ENCODE measurements around the gene CD4. TPM values are rescaled to one million over a fixed set of nuclear protein-coding genes. Genes with fewer than 3 reads are reported as not detected.

CD4 gene
- total RNA-seq, 4 donors from 2014 or later, result 2.9 to 7.0 (median 3.6) TPM

DNA sequence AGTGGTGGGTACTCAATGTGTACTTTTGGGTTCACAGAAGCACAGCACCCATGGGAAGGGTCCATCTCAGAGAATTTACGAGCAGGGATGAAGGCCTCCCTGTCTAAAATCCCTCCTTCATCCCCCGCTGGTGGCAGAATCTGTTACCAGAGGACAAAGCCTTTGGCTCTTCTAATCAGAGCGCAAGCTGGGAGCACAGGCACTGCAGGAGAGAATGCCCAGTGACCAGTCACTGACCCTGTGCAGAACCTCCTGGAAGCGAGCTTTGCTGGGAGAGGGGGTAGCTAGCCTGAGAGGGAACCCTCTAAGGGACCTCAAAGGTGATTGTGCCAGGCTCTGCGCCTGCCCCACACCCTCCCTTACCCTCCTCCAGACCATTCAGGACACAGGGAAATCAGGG is 30.8 kb downstream of the CD4 start:
- DNase-seq (ENCODE audit: low spot score in 2 of 2), result no peak
- no peak overlapping the region for H3K4me3 ChIP-seq (ENCODE audit: low read depth, poor library complexity, severe bottlenecking)
- intact Hi-C loops (cut with DNase I; ENCODE audit: low total_unique reads), result no loop called here
- TF ChIP-seq POLR2A (IDR thresholded peaks at IDR 0.05), result no peak
- TF ChIP-seq, protein P1, sequence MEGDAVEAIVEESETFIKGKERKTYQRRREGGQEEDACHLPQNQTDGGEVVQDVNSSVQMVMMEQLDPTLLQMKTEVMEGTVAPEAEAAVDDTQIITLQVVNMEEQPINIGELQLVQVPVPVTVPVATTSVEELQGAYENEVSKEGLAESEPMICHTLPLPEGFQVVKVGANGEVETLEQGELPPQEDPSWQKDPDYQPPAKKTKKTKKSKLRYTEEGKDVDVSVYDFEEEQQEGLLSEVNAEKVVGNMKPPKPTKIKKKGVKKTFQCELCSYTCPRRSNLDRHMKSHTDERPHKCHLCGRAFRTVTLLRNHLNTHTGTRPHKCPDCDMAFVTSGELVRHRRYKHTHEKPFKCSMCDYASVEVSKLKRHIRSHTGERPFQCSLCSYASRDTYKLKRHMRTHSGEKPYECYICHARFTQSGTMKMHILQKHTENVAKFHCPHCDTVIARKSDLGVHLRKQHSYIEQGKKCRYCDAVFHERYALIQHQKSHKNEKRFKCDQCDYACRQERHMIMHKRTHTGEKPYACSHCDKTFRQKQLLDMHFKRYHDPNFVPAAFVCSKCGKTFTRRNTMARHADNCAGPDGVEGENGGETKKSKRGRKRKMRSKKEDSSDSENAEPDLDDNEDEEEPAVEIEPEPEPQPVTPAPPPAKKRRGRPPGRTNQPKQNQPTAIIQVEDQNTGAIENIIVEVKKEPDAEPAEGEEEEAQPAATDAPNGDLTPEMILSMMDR (IDR thresholded peaks at IDR 0.05), result no peak
- WGBS, 2 donors, result 85 to 88% methylated on average over 5 of the region's 5 CpGs

DNA sequence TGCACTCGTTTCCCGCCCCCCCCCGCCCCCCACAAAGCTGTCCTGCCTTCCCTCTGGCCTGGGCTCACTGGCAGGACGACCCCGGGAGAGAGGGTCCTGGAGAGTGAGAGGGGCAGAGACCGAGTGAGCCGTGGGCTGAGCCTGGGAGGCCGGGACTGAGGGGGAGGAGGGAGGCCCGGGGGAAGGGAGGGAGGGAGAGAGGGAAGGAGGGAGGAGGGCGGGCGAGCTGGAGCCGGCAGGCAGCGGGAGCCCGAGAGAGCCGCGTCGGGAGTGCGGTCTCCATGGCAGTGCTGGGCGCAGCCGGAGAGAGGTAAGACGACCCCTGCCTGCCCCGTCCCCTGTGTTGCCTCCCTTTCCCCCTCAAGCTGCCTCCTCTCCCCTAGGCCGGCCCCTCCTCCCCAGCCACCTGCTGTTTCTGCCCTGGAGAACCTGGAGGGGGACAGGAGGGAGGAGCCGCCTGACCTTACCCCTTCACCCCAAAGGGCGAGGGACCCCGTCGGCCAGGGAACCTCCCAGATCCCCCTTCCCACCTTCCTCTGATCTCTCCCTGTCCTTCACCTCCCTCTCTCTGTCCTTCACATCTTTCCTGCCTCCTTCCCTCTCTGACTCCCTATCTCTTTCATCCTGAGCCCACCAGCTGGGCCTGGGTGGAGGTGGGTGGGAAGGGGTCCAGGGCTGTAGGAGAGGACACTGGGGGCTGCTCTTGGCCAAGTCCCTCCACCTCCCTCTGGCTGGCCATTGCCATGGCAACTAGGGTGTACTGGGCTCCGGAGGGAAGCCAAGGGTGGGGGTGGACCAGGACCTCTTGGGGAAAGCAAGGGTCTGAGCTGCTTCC is 32.5 kb downstream of the CD4 start, which contains the start of gene GPR162:
TSS of gene GPR162 (plus strand) at position 231 of the 835 bp plus-strand sequence. CDS start 2,078 bp downstream, outside the sequence.
- peak in 1 of 2 donors; percentile 92 for DNase-seq (ENCODE audit: low spot score in 2 of 2)
- TF ChIP-seq, protein P1 (IDR thresholded peaks at IDR 0.05), result no peak
- no peak for TF ChIP-seq POLR2A (IDR thresholded peaks at IDR 0.05)
- intact Hi-C loops (cut with DNase I; ENCODE audit: low total_unique reads), result no loop called here
- peak within 1 kb of the TSS; percentile 10 for H3K4me3 ChIP-seq (ENCODE audit: low read depth, poor library complexity, severe bottlenecking)
- 2 to 3% methylated on average over 19 to 28 of the region's 28 CpGs for WGBS, 2 donors

DNA sequence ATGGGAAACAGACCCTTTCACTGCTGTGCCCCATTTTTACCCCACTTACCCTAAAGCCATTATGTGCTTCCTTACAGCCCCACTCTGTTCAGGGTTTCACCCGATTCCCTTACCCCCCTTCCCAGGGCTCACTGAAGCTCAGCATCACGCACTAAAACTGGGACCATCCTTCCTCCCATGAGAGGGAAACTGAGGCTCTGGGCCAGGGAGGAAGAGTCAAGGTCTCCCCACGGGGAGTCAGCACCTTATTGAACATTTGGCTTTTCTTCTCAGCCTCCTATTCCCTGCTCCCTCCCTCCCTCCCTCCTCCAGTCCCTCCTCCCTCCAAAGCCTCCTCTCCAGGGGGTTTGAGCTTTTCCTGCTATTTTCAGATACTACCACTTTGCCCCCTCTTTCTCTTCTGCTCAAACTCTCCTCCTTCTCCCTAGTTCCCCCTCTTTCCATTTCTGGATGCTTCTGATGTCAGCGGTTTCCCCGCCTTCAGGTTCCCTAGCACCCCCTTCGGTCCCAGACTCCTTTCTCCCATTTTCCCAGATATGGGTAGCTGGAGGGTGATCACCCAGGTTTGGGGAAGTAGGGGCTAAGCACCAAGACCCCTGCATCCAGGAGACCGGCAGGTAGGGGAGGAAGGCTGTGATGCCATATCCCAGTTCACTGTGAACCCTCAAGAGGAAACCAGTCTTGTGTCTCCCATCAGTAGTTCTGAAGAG is 33.3 kb downstream of the CD4 start:
- TF ChIP-seq, protein P1 (IDR thresholded peaks at IDR 0.05), result no peak
- TF ChIP-seq POLR2A (IDR thresholded peaks at IDR 0.05), result no peak
- intact Hi-C loops (cut with DNase I; ENCODE audit: low total_unique reads), result no loop called here
- 38 to 46% methylated on average over 7 of the region's 7 CpGs for WGBS, 2 donors
- no peak overlapping the region for H3K4me3 ChIP-seq (ENCODE audit: low read depth, poor library complexity, severe bottlenecking)
- DNase-seq (ENCODE audit: low spot score in 2 of 2), result no peak

DNA sequence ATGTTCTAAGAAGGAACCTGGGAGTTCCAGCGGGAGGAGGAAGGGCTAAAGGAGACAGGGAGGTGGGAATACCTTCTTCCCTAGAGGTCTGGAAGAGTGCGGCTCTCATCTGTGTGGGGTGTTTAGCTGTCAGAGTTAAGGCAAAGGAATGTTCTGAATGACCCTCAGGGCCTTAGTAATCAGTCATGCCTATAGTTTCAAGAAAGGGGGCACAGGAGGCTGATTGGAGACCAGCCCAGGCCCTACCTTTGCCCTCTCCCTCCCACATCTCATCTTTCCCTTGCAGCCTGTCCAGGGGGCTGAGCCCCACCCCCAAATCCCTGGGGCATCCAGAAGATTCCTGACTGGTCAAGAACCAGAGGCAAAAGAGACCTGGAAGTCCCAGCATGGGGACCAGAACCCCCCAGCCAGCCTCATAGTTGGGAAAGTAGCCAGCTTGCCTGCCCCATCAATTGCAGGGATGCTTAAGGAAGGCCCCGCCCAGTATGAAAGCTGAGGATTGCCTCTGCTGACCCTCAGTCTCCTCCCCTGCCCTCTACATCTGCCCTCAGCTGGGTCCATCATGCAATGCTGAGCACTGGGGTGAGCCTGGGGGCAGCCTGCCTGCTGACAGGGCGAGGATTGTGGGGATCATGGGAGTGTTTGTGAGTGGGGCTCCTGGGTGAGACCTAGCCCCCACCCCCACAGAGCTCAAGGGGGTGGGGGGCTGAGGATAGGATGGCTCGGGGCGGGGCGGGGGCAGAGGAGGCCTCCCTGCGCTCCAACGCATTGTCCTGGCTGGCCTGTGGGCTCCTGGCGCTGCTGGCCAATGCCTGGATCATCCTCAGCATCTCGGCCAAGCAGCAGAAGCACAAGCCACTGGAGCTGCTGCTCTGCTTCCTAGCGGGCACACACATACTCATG is 34.1 kb downstream of the CD4 start:
- no peak overlapping the region for H3K4me3 ChIP-seq (ENCODE audit: low read depth, poor library complexity, severe bottlenecking)
- intact Hi-C loops (cut with DNase I; ENCODE audit: low total_unique reads), result no loop called here
- 63 to 64% methylated on average over 4 to 9 of the region's 12 CpGs for WGBS, 2 donors
- DNase-seq (ENCODE audit: low spot score in 2 of 2), result no peak
- TF ChIP-seq, protein P1 (IDR thresholded peaks at IDR 0.05), result no peak
- TF ChIP-seq POLR2A (IDR thresholded peaks at IDR 0.05), result no peak

DNA sequence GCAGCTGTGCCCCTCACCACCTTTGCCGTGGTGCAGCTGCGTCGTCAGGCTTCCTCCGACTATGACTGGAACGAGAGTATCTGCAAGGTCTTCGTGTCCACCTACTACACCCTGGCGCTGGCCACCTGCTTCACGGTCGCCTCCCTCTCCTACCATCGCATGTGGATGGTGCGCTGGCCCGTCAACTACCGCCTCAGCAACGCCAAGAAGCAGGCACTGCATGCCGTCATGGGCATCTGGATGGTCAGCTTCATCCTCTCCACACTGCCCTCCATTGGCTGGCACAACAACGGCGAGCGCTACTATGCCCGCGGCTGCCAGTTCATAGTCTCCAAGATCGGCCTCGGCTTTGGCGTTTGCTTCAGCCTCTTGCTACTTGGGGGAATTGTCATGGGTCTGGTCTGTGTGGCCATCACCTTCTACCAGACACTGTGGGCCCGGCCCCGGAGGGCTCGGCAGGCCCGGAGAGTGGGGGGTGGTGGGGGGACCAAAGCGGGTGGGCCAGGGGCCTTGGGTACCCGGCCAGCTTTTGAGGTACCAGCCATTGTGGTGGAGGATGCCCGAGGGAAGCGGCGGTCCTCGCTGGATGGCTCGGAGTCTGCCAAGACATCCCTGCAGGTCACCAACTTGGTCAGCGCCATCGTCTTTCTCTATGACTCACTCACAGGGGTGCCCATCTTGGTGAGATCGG is 34.9 kb downstream of the CD4 start:
- intact Hi-C loops (cut with DNase I; ENCODE audit: low total_unique reads), result no loop called here
- TF ChIP-seq, protein P1 (IDR thresholded peaks at IDR 0.05), result no peak
- TF ChIP-seq POLR2A (IDR thresholded peaks at IDR 0.05), result no peak
- no peak overlapping the region for H3K4me3 ChIP-seq (ENCODE audit: low read depth, poor library complexity, severe bottlenecking)
- WGBS, 2 donors, result 88 to 89% methylated on average over 37 of the region's 37 CpGs
- DNase-seq (ENCODE audit: low spot score in 2 of 2), result peak in 1 of 2 donors; percentile 81

Measured in lower leg skin (tissue), 4 donors.